ENCODE results near the gene AUTS2.

AUTS2 gene

DNA sequence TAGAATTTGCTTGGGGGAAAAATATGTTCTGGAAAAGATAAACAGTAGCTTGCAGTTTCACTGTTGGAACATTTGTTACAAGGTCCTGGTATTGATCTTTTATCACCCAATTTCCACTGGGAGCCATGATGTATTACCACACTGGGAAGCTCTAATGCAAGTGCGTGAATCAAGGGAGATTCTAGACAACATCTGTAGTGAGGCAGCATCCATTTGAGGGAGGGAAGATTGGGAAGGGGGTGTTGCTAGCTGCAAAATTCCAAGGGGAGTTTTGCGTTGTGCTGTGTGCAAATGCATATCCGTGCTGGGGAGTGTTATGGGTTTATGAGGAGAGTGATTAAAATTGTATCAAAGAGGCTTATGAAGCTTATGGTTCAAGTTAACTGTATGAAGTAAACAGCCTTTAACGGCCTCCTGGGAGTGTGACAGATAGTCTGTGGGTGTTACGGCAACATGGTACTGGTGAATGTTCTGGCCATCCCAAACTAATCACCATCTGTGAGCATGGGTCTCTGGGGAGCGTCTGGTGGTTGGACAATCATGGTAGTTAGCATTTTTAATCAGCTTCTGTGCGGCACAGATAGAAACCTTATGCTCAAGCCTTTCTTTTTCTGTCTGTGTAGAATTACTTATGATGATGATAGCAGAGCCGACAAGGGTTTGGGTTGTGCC is 931.8 kb downstream of the AUTS2 start:
- no peak overlapping the region for H3K4me3 ChIP-seq (replicated peaks; ENCODE audit: insufficient read depth, low read length)
- H3K27ac ChIP-seq (replicated peaks): no peak overlapping the region
- TF ChIP-seq, protein P1, sequence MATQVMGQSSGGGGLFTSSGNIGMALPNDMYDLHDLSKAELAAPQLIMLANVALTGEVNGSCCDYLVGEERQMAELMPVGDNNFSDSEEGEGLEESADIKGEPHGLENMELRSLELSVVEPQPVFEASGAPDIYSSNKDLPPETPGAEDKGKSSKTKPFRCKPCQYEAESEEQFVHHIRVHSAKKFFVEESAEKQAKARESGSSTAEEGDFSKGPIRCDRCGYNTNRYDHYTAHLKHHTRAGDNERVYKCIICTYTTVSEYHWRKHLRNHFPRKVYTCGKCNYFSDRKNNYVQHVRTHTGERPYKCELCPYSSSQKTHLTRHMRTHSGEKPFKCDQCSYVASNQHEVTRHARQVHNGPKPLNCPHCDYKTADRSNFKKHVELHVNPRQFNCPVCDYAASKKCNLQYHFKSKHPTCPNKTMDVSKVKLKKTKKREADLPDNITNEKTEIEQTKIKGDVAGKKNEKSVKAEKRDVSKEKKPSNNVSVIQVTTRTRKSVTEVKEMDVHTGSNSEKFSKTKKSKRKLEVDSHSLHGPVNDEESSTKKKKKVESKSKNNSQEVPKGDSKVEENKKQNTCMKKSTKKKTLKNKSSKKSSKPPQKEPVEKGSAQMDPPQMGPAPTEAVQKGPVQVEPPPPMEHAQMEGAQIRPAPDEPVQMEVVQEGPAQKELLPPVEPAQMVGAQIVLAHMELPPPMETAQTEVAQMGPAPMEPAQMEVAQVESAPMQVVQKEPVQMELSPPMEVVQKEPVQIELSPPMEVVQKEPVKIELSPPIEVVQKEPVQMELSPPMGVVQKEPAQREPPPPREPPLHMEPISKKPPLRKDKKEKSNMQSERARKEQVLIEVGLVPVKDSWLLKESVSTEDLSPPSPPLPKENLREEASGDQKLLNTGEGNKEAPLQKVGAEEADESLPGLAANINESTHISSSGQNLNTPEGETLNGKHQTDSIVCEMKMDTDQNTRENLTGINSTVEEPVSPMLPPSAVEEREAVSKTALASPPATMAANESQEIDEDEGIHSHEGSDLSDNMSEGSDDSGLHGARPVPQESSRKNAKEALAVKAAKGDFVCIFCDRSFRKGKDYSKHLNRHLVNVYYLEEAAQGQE (IDR thresholded peaks at IDR 0.05; ENCODE audit: insufficient replicate concordance, low read depth): no peak
- no peak for TF ChIP-seq POLR2AphosphoS5 (IDR thresholded peaks at IDR 0.05; ENCODE audit: low read depth)
- TF ChIP-seq SPI1 (IDR thresholded peaks at IDR 0.05; ENCODE audit: borderline replicate concordance, low read depth): no peak
- TF ChIP-seq, protein P2, sequence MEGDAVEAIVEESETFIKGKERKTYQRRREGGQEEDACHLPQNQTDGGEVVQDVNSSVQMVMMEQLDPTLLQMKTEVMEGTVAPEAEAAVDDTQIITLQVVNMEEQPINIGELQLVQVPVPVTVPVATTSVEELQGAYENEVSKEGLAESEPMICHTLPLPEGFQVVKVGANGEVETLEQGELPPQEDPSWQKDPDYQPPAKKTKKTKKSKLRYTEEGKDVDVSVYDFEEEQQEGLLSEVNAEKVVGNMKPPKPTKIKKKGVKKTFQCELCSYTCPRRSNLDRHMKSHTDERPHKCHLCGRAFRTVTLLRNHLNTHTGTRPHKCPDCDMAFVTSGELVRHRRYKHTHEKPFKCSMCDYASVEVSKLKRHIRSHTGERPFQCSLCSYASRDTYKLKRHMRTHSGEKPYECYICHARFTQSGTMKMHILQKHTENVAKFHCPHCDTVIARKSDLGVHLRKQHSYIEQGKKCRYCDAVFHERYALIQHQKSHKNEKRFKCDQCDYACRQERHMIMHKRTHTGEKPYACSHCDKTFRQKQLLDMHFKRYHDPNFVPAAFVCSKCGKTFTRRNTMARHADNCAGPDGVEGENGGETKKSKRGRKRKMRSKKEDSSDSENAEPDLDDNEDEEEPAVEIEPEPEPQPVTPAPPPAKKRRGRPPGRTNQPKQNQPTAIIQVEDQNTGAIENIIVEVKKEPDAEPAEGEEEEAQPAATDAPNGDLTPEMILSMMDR (IDR thresholded peaks at IDR 0.05; ENCODE audit: insufficient read depth, low read length): no peak
- TF ChIP-seq GABPA (IDR thresholded peaks at IDR 0.05; ENCODE audit: low read depth): no peak
- no peak for DNase-seq (ENCODE audit: low read depth in 1 of 2, low spot score in 1 of 2)
- H3K27me3 ChIP-seq (ENCODE audit: insufficient read depth, poor library complexity, severe bottlenecking): no peaks in the 10 kb centered on the region

DNA sequence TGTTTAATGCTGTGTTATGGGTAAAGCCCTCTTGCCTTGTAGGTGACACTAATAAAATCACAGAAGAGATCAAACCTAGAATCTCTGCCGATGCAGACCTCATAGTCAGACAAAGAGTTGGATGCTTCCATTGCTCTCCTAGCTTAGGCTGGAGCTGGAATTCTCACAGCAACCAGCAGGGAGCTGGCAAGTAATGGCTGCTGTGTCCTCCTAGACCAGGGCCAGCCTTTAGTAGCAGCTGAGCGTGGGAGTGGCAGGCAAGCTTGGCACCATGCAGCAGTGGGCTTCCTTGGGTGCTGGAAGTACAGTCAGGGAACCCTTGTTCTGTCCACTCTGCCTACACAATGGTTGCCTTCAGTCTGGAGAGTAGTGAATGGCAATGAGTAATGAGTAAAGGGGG is 935.3 kb downstream of the AUTS2 start:
- no peak for DNase-seq (ENCODE audit: low read depth in 1 of 2, low spot score in 1 of 2)
- TF ChIP-seq, protein P1 (IDR thresholded peaks at IDR 0.05; ENCODE audit: insufficient replicate concordance, low read depth): no peak
- TF ChIP-seq SPI1 (IDR thresholded peaks at IDR 0.05; ENCODE audit: borderline replicate concordance, low read depth): no peak
- TF ChIP-seq, protein P2 (IDR thresholded peaks at IDR 0.05; ENCODE audit: insufficient read depth, low read length): no peak
- H3K27ac ChIP-seq (replicated peaks): no peak overlapping the region
- H3K4me3 ChIP-seq (replicated peaks; ENCODE audit: insufficient read depth, low read length): no peak overlapping the region
- H3K27me3 ChIP-seq (ENCODE audit: insufficient read depth, poor library complexity, severe bottlenecking): no peaks in the 10 kb centered on the region

DNA sequence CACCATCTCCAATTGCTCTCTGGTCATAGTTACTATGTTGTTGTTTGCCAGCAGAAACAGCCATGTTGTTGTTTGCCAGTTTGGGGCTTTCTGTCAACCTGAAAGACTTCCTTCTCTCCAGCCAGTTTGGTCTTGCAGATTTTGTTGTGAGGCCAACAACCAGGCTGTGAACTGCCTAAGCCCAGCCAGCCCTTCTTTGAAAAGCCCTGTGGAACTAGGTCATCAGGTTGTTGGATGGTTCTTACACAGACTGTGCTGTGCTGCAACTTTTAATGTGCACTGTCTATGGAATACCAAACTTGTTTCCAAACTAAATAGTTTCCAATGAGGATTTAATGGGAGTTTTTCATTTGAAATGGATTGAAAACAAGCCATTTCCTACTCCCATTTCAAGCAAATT is 940.9 kb downstream of the AUTS2 start:
- H3K27me3 ChIP-seq (ENCODE audit: insufficient read depth, poor library complexity, severe bottlenecking): no peaks in the 10 kb centered on the region
- TF ChIP-seq, protein P1 (IDR thresholded peaks at IDR 0.05; ENCODE audit: insufficient replicate concordance, low read depth): no peak
- TF ChIP-seq POLR2AphosphoS5 (IDR thresholded peaks at IDR 0.05; ENCODE audit: low read depth): no peak
- no peak for TF ChIP-seq GABPA (IDR thresholded peaks at IDR 0.05; ENCODE audit: low read depth)
- TF ChIP-seq, protein P2 (IDR thresholded peaks at IDR 0.05; ENCODE audit: insufficient read depth, low read length): no peak
- no peak for TF ChIP-seq SPI1 (IDR thresholded peaks at IDR 0.05; ENCODE audit: borderline replicate concordance, low read depth)
- no peak overlapping the region for H3K27ac ChIP-seq (replicated peaks)
- no peak for DNase-seq (ENCODE audit: low read depth in 1 of 2, low spot score in 1 of 2)
- no peak overlapping the region for H3K4me3 ChIP-seq (replicated peaks; ENCODE audit: insufficient read depth, low read length)

Data from HL-60 (cell line).